ENCODE measurements around the gene SLC35A4. TPM values are rescaled to one million over a fixed set of nuclear protein-coding genes. Genes with fewer than 3 reads are reported as not detected.

SLC35A4 gene
- 10 to 100 TPM; 26.2 to 42.3 TPM for polyA plus RNA-seq

- no peaks in the 10 kb centered on the region for H3K9me3 ChIP-seq (ENCODE audit: control insufficient read depth in 2 of 2, insufficient read depth in 1 of 2, low read depth in 1 of 2, low read length in 1 of 2)
- peak within 1 kb of the TSS; percentile 92 to 94 for H3K27ac ChIP-seq (ENCODE audit: low read depth in 2 of 2, low read length in 1 of 2)
- H3K27me3 ChIP-seq (ENCODE audit: control insufficient read depth in 1 of 2, insufficient read depth in 2 of 2, low read length in 2 of 2) = no peaks in the 10 kb centered on the region
- WGBS, 2 donors = 0 to 1% methylated on average over 74 of the region's 74 CpGs
- H3K36me3 ChIP-seq (ENCODE audit: control insufficient read depth in 2 of 2, insufficient read depth in 2 of 2, low read length in 1 of 2) = peaks cover 22 to 33% of the 10 kb centered on the region in 2 donors
- peak within 1 kb of the TSS; percentile 73 to 78 for H3K4me3 ChIP-seq (ENCODE audit: low read depth in 1 of 2, low read length in 2 of 2)
- peaks cover 4 to 20% of the 10 kb centered on the region in 2 donors for H3K4me1 ChIP-seq (ENCODE audit: control insufficient read depth in 2 of 2, insufficient read depth in 2 of 2, low read length in 1 of 2)
These were observed at the start of gene SLC35A4, which contains the start of gene APBB3 for GRCh38 chr5:140564196-140565023. Gene SLC35A4 (plus strand): TSS chr5:140564828. CDS start chr5:140567170, 2,342 bp downstream. Gene APBB3 (minus strand): TSS chr5:140564598. CDS start chr5:140564245, 353 bp downstream.

GRCh38 chr5:140524003-140524402 is 40.6 kb upstream of the SLC35A4 start:
- Histone ChIP-seq H3K4me3 (ENCODE audit: low read depth in 1 of 2, low read length in 2 of 2) (no peak overlapping the region), H3K36me3 (ENCODE audit: control insufficient read depth in 2 of 2, insufficient read depth in 2 of 2, low read length in 1 of 2) (peaks cover 11 to 13% of the 10 kb centered on the region in 2 donors), H3K27ac (ENCODE audit: low read depth in 2 of 2, low read length in 1 of 2) (no peak overlapping the region), H3K4me1 (ENCODE audit: control insufficient read depth in 2 of 2, insufficient read depth in 2 of 2, low read length in 1 of 2) (no peaks in the 10 kb centered on the region), H3K27me3 (ENCODE audit: control insufficient read depth in 1 of 2, insufficient read depth in 2 of 2, low read length in 2 of 2) (no peaks in the 10 kb centered on the region), H3K9me3 (ENCODE audit: control insufficient read depth in 2 of 2, insufficient read depth in 1 of 2, low read depth in 1 of 2, low read length in 1 of 2) (no peaks in the 10 kb centered on the region)
- WGBS, 2 donors = 84 to 93% methylated on average over 2 of the region's 2 CpGs

- H3K9me3 ChIP-seq (ENCODE audit: control insufficient read depth in 2 of 2, insufficient read depth in 1 of 2, low read depth in 1 of 2, low read length in 1 of 2) = no peaks in the 10 kb centered on the region
- no peaks in the 10 kb centered on the region for H3K4me1 ChIP-seq (ENCODE audit: control insufficient read depth in 2 of 2, insufficient read depth in 2 of 2, low read length in 1 of 2)
- no peak overlapping the region for H3K27ac ChIP-seq (ENCODE audit: low read depth in 2 of 2, low read length in 1 of 2)
- peaks cover 8 to 9% of the 10 kb centered on the region in 2 donors for H3K36me3 ChIP-seq (ENCODE audit: control insufficient read depth in 2 of 2, insufficient read depth in 2 of 2, low read length in 1 of 2)
- no peaks in the 10 kb centered on the region for H3K27me3 ChIP-seq (ENCODE audit: control insufficient read depth in 1 of 2, insufficient read depth in 2 of 2, low read length in 2 of 2)
- no peak overlapping the region for H3K4me3 ChIP-seq (ENCODE audit: low read depth in 1 of 2, low read length in 2 of 2)
- 91 to 97% methylated on average over 1 of the region's 1 CpG for WGBS, 2 donors
These were observed 24.4 kb upstream of the SLC35A4 start for GRCh38 chr5:140540227-140540626.

GRCh38 chr5:140542972-140543371 is 21.7 kb upstream of the SLC35A4 start:
- Histone ChIP-seq H3K27me3 (ENCODE audit: control insufficient read depth in 1 of 2, insufficient read depth in 2 of 2, low read length in 2 of 2) (no peaks in the 10 kb centered on the region), H3K9me3 (ENCODE audit: control insufficient read depth in 2 of 2, insufficient read depth in 1 of 2, low read depth in 1 of 2, low read length in 1 of 2) (no peaks in the 10 kb centered on the region), H3K27ac (ENCODE audit: low read depth in 2 of 2, low read length in 1 of 2) (no peak overlapping the region), H3K4me3 (ENCODE audit: low read depth in 1 of 2, low read length in 2 of 2) (no peak overlapping the region), H3K4me1 (ENCODE audit: control insufficient read depth in 2 of 2, insufficient read depth in 2 of 2, low read length in 1 of 2) (peaks cover 2 to 8% of the 10 kb centered on the region in 2 donors), H3K36me3 (ENCODE audit: control insufficient read depth in 2 of 2, insufficient read depth in 2 of 2, low read length in 1 of 2) (peaks cover 5 to 9% of the 10 kb centered on the region in 2 donors)
- 84 to 96% methylated on average over 5 of the region's 5 CpGs for WGBS, 2 donors

- peaks cover 12 to 16% of the 10 kb centered on the region in 2 donors for H3K4me1 ChIP-seq (ENCODE audit: control insufficient read depth in 2 of 2, insufficient read depth in 2 of 2, low read length in 1 of 2)
- 94 to 95% methylated on average over 7 of the region's 7 CpGs for WGBS, 2 donors
These were observed 19.6 kb upstream of the SLC35A4 start for GRCh38 chr5:140544986-140545385.

GRCh38 chr5:140545606-140546005 is 19.0 kb upstream of the SLC35A4 start:
- Histone ChIP-seq H3K27me3 (ENCODE audit: control insufficient read depth in 1 of 2, insufficient read depth in 2 of 2, low read length in 2 of 2) (no peaks in the 10 kb centered on the region), H3K27ac (ENCODE audit: low read depth in 2 of 2, low read length in 1 of 2) (no peak overlapping the region), H3K4me1 (ENCODE audit: control insufficient read depth in 2 of 2, insufficient read depth in 2 of 2, low read length in 1 of 2) (peaks cover 12 to 16% of the 10 kb centered on the region in 2 donors), H3K36me3 (ENCODE audit: control insufficient read depth in 2 of 2, insufficient read depth in 2 of 2, low read length in 1 of 2) (peaks cover 8 to 20% of the 10 kb centered on the region in 2 donors), H3K9me3 (ENCODE audit: control insufficient read depth in 2 of 2, insufficient read depth in 1 of 2, low read depth in 1 of 2, low read length in 1 of 2) (no peaks in the 10 kb centered on the region), H3K4me3 (ENCODE audit: low read depth in 1 of 2, low read length in 2 of 2) (no peak overlapping the region)
- 97 to 99% methylated on average over 10 of the region's 10 CpGs for WGBS, 2 donors

More at GRCh38 chr5:140544986-140545385, 19.6 kb upstream of the SLC35A4 start:
- Histone ChIP-seq H3K27ac (ENCODE audit: low read depth in 2 of 2, low read length in 1 of 2) (no peak overlapping the region), H3K9me3 (ENCODE audit: control insufficient read depth in 2 of 2, insufficient read depth in 1 of 2, low read depth in 1 of 2, low read length in 1 of 2) (no peaks in the 10 kb centered on the region), H3K27me3 (ENCODE audit: control insufficient read depth in 1 of 2, insufficient read depth in 2 of 2, low read length in 2 of 2) (no peaks in the 10 kb centered on the region), H3K36me3 (ENCODE audit: control insufficient read depth in 2 of 2, insufficient read depth in 2 of 2, low read length in 1 of 2) (peaks cover 3 to 15% of the 10 kb centered on the region in 2 donors), H3K4me3 (ENCODE audit: low read depth in 1 of 2, low read length in 2 of 2) (no peak overlapping the region)

- peaks cover 12 to 16% of the 10 kb centered on the region in 2 donors for H3K4me1 ChIP-seq (ENCODE audit: control insufficient read depth in 2 of 2, insufficient read depth in 2 of 2, low read length in 1 of 2)
- WGBS, 2 donors = 40 to 46% methylated on average over 13 of the region's 13 CpGs
- H3K4me3 ChIP-seq (ENCODE audit: low read depth in 1 of 2, low read length in 2 of 2) = peak overlapping the region; percentile 50 to 61
- no peaks in the 10 kb centered on the region for H3K9me3 ChIP-seq (ENCODE audit: control insufficient read depth in 2 of 2, insufficient read depth in 1 of 2, low read depth in 1 of 2, low read length in 1 of 2)
- H3K27me3 ChIP-seq (ENCODE audit: control insufficient read depth in 1 of 2, insufficient read depth in 2 of 2, low read length in 2 of 2) = no peaks in the 10 kb centered on the region
- peaks cover 14% of the 10 kb centered on the region in 2 donors for H3K36me3 ChIP-seq (ENCODE audit: control insufficient read depth in 2 of 2, insufficient read depth in 2 of 2, low read length in 1 of 2)
- peak overlapping the region; percentile 99 to 100 for H3K27ac ChIP-seq (ENCODE audit: low read depth in 2 of 2, low read length in 1 of 2)
These were observed 17.6 kb upstream of the SLC35A4 start for GRCh38 chr5:140546851-140547507.

GRCh38 chr5:140547508-140548299 is 16.9 kb upstream of the SLC35A4 start, which contains the start of gene EIF4EBP3:
Gene EIF4EBP3 (plus strand): TSS chr5:140547662. CDS start chr5:140547738, 76 bp downstream.
- WGBS, 2 donors = 2% methylated on average over 52 of the region's 52 CpGs
- Histone ChIP-seq H3K36me3 (ENCODE audit: control insufficient read depth in 2 of 2, insufficient read depth in 2 of 2, low read length in 1 of 2) (peaks cover 11 to 14% of the 10 kb centered on the region in 2 donors), H3K9me3 (ENCODE audit: control insufficient read depth in 2 of 2, insufficient read depth in 1 of 2, low read depth in 1 of 2, low read length in 1 of 2) (no peaks in the 10 kb centered on the region), H3K4me3 (ENCODE audit: low read depth in 1 of 2, low read length in 2 of 2) (peak within 1 kb of the TSS; percentile 50 to 61), H3K27ac (ENCODE audit: low read depth in 2 of 2, low read length in 1 of 2) (peak within 1 kb of the TSS; percentile 99 to 100), H3K4me1 (ENCODE audit: control insufficient read depth in 2 of 2, insufficient read depth in 2 of 2, low read length in 1 of 2) (peaks cover 12 to 16% of the 10 kb centered on the region in 2 donors), H3K27me3 (ENCODE audit: control insufficient read depth in 1 of 2, insufficient read depth in 2 of 2, low read length in 2 of 2) (no peaks in the 10 kb centered on the region)

GRCh38 chr5:140548300-140548688 is 16.3 kb upstream of the SLC35A4 start:
- H3K9me3 ChIP-seq (ENCODE audit: control insufficient read depth in 2 of 2, insufficient read depth in 1 of 2, low read depth in 1 of 2, low read length in 1 of 2) = no peaks in the 10 kb centered on the region
- peaks cover 11 to 14% of the 10 kb centered on the region in 2 donors for H3K36me3 ChIP-seq (ENCODE audit: control insufficient read depth in 2 of 2, insufficient read depth in 2 of 2, low read length in 1 of 2)
- peak overlapping the region; percentile 99 to 100 for H3K27ac ChIP-seq (ENCODE audit: low read depth in 2 of 2, low read length in 1 of 2)
- H3K27me3 ChIP-seq (ENCODE audit: control insufficient read depth in 1 of 2, insufficient read depth in 2 of 2, low read length in 2 of 2) = no peaks in the 10 kb centered on the region
- H3K4me1 ChIP-seq (ENCODE audit: control insufficient read depth in 2 of 2, insufficient read depth in 2 of 2, low read length in 1 of 2) = peaks cover 12 to 16% of the 10 kb centered on the region in 2 donors
- peak overlapping the region; percentile 50 to 61 for H3K4me3 ChIP-seq (ENCODE audit: low read depth in 1 of 2, low read length in 2 of 2)
- WGBS, 2 donors = 3 to 10% methylated on average over 5 of the region's 5 CpGs
